Tracheal epithelial cell (primary cell): ENCODE data around the gene ACYP1. TPM values are rescaled to one million over a fixed set of nuclear protein-coding genes. Genes with fewer than 3 reads are reported as not detected.

Source experiments
- total RNA-seq: library from RNA; depleted of rRNA; stranded (reverse); fragments of >200 nt; gene quantifications from 2 replicates; pipeline ENCODE4 v1.2.1, GENCODE V29; 2014

The ACYP1 gene
- 3.4 and 4.3 TPM in 2 replicates for total RNA-seq

DNA sequence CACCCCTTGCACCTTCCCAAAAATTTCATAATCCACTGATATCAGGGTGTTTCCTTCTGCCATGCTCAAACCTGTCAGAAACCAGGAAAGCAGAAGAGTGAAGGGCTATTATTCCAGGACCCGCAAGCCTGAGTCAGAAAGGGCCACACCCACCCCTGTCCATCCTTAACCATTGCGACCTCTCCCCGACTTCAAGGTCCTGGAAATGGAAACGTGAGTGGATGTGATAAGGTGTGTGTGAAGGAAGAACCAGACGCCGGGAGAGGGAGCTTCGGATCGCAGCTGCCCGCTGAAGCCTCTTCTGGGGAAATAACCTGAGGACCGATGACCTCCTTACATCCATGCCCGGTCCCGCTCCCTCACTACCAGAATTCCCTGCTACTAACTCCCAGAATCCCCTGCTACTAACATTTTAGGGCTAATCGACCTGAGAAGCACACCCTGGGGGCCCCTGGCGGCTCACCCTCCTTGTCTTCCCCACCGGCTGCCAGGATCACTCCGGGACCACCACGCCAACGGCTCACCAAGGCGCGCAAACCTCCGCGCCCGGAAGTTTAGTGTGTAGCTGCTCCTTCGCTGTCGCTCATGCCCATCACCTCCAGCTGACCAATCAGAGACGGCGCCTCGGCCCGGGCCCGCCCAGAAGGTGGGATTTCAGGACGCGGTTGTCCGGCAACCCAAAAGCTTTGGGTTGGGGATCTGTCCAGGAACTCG is at the start of gene ACYP1:
Gene ACYP1, minus strand, starts transcription at position 534 of the 714 bp plus-strand sequence. Its CDS starts 471 bp downstream, at position 63.

DNA sequence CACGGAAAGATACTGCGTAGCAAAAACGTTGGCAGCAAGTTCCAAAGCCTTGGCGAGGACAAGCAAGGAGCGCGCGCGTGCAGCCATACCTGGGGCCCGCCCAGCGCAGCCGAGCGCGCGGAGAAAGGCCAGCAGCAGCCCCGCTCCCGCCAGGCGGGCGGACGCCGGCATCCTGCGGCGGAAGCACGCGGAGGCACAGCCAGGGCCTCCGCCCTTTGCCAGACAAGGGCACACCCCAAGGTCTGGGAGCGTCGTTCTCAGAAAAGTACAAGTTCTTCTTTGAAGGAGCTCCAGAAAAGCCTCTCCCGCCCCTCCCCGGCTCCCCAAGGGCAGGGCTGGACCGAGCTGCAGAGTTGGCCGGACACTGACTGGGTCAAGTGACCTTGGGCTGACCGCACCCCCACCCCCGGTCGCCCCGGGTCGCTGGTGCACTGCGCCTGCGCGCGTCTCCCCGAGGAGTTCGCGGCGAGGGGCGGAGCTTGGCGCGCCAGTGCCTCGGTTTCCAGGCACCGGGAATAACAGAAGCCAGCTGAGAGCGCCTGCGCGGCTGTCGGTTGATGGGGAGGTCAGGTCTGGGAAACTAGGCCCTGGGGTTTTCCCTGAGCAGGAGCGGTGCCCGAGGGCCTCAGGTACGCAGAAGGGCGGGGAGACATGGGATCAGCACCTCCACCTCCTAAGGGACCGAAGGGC is 5.4 kb upstream of the ACYP1 start, which contains the start of gene ZC2HC1C:
Gene ZC2HC1C, plus strand, starts transcription at position 521 of the 690 bp plus-strand sequence. CDS start 933 bp downstream, outside the sequence.

DNA sequence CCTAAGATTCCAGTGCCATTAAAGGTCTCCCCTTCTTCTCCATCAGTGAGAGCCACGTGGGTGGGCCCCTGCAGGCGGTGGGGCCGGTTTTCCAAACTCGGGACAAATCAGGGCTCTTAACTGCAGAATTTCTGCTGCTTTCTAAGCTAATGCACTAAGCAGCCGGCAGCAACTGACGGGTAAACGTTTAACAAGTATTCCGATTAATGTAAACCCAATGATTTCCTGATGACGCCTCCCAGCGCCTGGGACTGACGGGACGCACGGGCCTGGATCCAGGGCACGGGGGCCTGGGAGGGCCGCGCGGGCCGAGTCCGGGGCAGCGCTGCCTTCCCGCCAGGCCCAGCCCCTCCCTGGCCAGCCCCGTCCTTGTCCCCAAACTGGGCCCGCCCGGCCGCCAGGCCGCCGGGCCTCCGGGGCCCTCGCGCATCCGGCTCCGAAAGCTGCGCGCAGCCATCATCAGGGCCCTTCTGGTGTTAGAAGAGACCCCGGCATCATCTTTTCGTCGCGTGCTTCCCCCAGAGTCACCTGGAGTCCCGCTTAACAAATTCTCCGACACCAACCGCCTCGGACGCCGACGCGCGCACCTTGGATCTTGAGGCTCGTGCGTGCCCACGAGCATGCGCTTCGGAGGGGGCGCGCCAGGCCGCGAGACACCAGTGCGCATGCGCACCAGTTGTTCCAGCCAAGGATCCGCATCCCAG is 12.8 kb downstream of the ACYP1 start, which contains the start of gene MLH3:
Gene MLH3, minus strand, starts transcription at position 616 of the 704 bp plus-strand sequence. CDS start 1,812 bp downstream, outside the sequence.

Other genes starting within 250 kb of the ACYP1 start
- gene PROX2, start 187.9 kb downstream of the ACYP1 start, total RNA-seq = under 0.01 TPM in 1 of 2 replicates, not detected in the other
- gene DLST, start 182.1 kb downstream of the ACYP1 start, total RNA-seq = 63.6 and 71.6 TPM in 2 replicates
- gene RPS6KL1, start 140.8 kb downstream of the ACYP1 start, total RNA-seq = 1.7 and 2.4 TPM in 2 replicates
- gene PGF, start 108.4 kb downstream of the ACYP1 start, total RNA-seq = 48.4 and 142 TPM in 2 replicates
- gene EIF2B2, start 61.1 kb downstream of the ACYP1 start, total RNA-seq = 42.4 and 57.1 TPM in 2 replicates
- gene MLH3, start 12.6 kb downstream of the ACYP1 start, total RNA-seq = 10.6 and 26.4 TPM in 2 replicates
- gene ZC2HC1C, start 5.6 kb upstream of the ACYP1 start, total RNA-seq = 0.24 and 0.64 TPM in 2 replicates
- 28.7 and 38.4 TPM in 2 replicates for gene NEK9, start 63.0 kb upstream of the ACYP1 start, total RNA-seq
- 266 and 493 TPM in 2 replicates for gene TMED10, start 112.6 kb upstream of the ACYP1 start, total RNA-seq
- gene FOS, start 214.8 kb upstream of the ACYP1 start, total RNA-seq = 105 and 190 TPM in 2 replicates